Measurements from ENCODE around the gene SOX6. TPM values are rescaled to one million over a fixed set of nuclear protein-coding genes. Genes with fewer than 3 reads are reported as not detected.

SOX6 gene
- polyA plus RNA-seq, 1 of the 3 experiments (the other 2 are of a cell fraction), result 0.03 TPM

DNA sequence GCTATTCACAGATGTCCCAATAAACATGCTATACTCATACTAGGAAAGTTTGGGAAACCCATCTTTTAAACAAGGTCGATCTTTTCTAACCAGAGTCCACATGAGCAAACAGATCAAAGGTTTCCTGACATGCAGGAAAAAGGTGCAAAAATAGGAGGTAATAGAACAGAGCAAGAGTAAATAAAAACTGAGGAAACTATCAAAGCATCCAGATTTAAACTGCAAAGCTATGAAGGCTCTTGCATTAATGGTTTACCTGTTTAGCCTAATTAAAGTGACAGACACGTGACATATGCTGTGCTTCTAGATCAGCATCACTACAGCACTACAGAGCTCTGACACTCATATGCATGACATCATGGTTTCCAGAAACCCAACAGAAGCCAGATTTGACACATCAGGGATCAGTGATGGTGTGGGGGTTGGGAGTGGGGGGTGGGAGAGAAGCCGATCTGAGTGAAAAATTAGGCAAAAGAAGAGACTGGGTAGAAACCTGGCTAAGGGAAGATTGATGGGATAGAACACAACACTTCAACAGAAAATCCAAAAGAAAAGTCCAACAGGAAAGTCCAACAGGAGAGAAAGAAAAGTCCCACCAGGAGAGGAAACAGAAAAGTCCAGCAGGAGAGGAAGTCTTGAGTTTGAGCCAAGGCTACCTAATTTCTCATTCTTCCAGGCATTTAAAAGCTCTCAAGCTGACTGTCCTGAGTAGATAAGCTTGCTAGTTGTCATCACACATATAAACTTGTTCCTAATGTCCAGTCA, 262.3 kb downstream of the SOX6 start:
- no peak overlapping the region for H3K27ac ChIP-seq (ENCODE audit: low read depth in 2 of 2, low read length in 1 of 2)
- ChIA-PET CTCF (no interaction called here), POLR2A (interaction anchor here (0.7 kb wide), 1 partner anchor 224 kb away, joined by 3 read pairs; no protein-coding TSS in a partner anchor)
- no peaks in the 10 kb centered on the region for H3K79me2 ChIP-seq (ENCODE audit: insufficient read depth)
- no peak overlapping the region for H3K4me2 ChIP-seq
- no peak overlapping the region for H3K9ac ChIP-seq
- no peaks in the 10 kb centered on the region for H4K20me1 ChIP-seq (ENCODE audit: insufficient read depth)
- no peak overlapping the region for H2AFZ ChIP-seq (ENCODE audit: low read depth)
- H3K9me2 ChIP-seq, result no peaks in the 10 kb centered on the region
- no peak for DNase-seq
- peaks cover 0 to 2% of the 10 kb centered on the region in 2 experiments; a peak in 2 of 4 replicates for H3K4me1 ChIP-seq (ENCODE audit: control insufficient read depth in 1 of 2, insufficient read depth in 2 of 2, low read depth in 1 of 2, low read length in 1 of 2)
- no peaks in the 10 kb centered on the region for H3K9me3 ChIP-seq
- no peaks in the 10 kb centered on the region for H3K36me3 ChIP-seq (replicated peaks in 1 of 2; ENCODE audit: control insufficient read depth in 1 of 2, insufficient read depth in 2 of 2, low read length in 1 of 2)
- H3K27me3 ChIP-seq (ENCODE audit: insufficient read depth), result no peaks in the 10 kb centered on the region
- H3K4me3 ChIP-seq (ENCODE audit: low read depth in 2 of 2, low read length in 1 of 2), result no peak overlapping the region
- no peaks in the 10 kb centered on the region for H3F3A ChIP-seq (replicated peaks; ENCODE audit: insufficient read depth)
- 49% methylated on average over 3 of the region's 3 CpGs for WGBS (ENCODE audit: low lambda C conversion rate)
- TF ChIP-seq GABPA (IDR thresholded peaks at IDR 0.05; ENCODE audit: low read depth) (no peak), MEF2A (IDR thresholded peaks at IDR 0.05; ENCODE audit: borderline replicate concordance, low read depth) (no peak), RAD21 (IDR thresholded peaks at IDR 0.05; ENCODE audit: low read length) (no peak)

DNA sequence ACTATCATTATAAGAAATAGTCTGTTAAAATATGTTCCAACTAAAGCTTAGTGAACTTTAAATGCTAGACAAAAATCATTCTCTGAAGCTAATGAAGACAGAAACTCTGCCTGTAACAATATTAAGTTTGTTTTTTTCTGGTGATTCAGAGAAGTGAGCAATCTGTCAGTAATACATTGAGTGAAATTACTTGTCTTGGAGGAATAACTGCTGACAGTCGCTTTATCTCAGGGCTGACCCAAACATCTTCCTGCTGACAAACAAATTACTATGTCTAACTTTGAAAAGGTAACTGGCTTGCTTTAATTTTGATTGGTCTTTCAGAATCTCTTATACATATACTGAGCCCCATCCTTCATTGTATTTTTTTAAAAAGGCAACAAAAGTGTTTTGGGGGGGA, 264.5 kb downstream of the SOX6 start:
- Histone ChIP-seq H3K36me3 (replicated peaks in 1 of 2; ENCODE audit: control insufficient read depth in 1 of 2, insufficient read depth in 2 of 2, low read length in 1 of 2) (no peaks in the 10 kb centered on the region), H3K9me3 (no peaks in the 10 kb centered on the region), H3F3A (replicated peaks; ENCODE audit: insufficient read depth) (no peaks in the 10 kb centered on the region), H3K4me2 (no peak overlapping the region), H3K4me3 (ENCODE audit: low read depth in 2 of 2, low read length in 1 of 2) (no peak overlapping the region), H2AFZ (ENCODE audit: low read depth) (no peak overlapping the region), H3K4me1 (ENCODE audit: control insufficient read depth in 1 of 2, insufficient read depth in 2 of 2, low read depth in 1 of 2, low read length in 1 of 2) (no peaks in the 10 kb centered on the region), H3K27me3 (ENCODE audit: insufficient read depth) (no peaks in the 10 kb centered on the region), H3K9me2 (no peaks in the 10 kb centered on the region), H4K20me1 (ENCODE audit: insufficient read depth) (no peaks in the 10 kb centered on the region), H3K79me2 (ENCODE audit: insufficient read depth) (no peaks in the 10 kb centered on the region), H3K9ac (no peak overlapping the region), H3K27ac (ENCODE audit: low read depth in 2 of 2, low read length in 1 of 2) (no peak overlapping the region)
- no peak for DNase-seq
- CTCF ChIA-PET, result no interaction called here
- 52% methylated on average over 1 of the region's 1 CpG for WGBS (ENCODE audit: low lambda C conversion rate)
- POLR2A ChIA-PET, result no interaction called here
- TF ChIP-seq MXI1 (IDR thresholded peaks at IDR 0.05; ENCODE audit: low read depth, low read length), result no peak
- no peak for TF ChIP-seq MEF2A (IDR thresholded peaks at IDR 0.05; ENCODE audit: borderline replicate concordance, low read depth)
- no peak for TF ChIP-seq TCF12 (IDR thresholded peaks at IDR 0.05)
- TF ChIP-seq, protein P1, sequence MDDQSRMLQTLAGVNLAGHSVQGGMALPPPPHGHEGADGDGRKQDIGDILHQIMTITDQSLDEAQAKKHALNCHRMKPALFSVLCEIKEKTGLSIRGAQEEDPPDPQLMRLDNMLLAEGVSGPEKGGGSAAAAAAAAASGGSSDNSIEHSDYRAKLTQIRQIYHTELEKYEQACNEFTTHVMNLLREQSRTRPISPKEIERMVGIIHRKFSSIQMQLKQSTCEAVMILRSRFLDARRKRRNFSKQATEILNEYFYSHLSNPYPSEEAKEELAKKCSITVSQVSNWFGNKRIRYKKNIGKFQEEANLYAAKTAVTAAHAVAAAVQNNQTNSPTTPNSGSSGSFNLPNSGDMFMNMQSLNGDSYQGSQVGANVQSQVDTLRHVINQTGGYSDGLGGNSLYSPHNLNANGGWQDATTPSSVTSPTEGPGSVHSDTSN (IDR thresholded peaks at IDR 0.05), result no peak
- TF ChIP-seq, protein P2, sequence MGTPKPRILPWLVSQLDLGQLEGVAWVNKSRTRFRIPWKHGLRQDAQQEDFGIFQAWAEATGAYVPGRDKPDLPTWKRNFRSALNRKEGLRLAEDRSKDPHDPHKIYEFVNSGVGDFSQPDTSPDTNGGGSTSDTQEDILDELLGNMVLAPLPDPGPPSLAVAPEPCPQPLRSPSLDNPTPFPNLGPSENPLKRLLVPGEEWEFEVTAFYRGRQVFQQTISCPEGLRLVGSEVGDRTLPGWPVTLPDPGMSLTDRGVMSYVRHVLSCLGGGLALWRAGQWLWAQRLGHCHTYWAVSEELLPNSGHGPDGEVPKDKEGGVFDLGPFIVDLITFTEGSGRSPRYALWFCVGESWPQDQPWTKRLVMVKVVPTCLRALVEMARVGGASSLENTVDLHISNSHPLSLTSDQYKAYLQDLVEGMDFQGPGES (IDR thresholded peaks at IDR 0.05; ENCODE audit: low read depth, low read length), result no peak
- no peak for TF ChIP-seq JUND (IDR thresholded peaks at IDR 0.05)
- TF ChIP-seq EP300 (IDR thresholded peaks at IDR 0.05; ENCODE audit: borderline replicate concordance in 1 of 2, low read depth in 1 of 2, low read length in 1 of 2), result no peak
- TF ChIP-seq POLR2AphosphoS5 (IDR thresholded peaks at IDR 0.05; ENCODE audit: low read depth, low read length), result no peak
- TF ChIP-seq SIN3A (IDR thresholded peaks at IDR 0.05; ENCODE audit: borderline replicate concordance, low read depth, low read length), result no peak
- TF ChIP-seq YY1 (IDR thresholded peaks at IDR 0.05; ENCODE audit: low read depth), result no peak
- TF ChIP-seq RAD21 (IDR thresholded peaks at IDR 0.05; ENCODE audit: low read length), result no peak
- TF ChIP-seq NFIC (IDR thresholded peaks at IDR 0.05; ENCODE audit: borderline replicate concordance), result no peak
- TF ChIP-seq, protein P3, sequence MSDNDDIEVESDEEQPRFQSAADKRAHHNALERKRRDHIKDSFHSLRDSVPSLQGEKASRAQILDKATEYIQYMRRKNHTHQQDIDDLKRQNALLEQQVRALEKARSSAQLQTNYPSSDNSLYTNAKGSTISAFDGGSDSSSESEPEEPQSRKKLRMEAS (IDR thresholded peaks at IDR 0.05; ENCODE audit: low read depth), result no peak
- no peak for TF ChIP-seq NRF1 (IDR thresholded peaks at IDR 0.05; ENCODE audit: low read depth, low read length)
- no peak for TF ChIP-seq GABPA (IDR thresholded peaks at IDR 0.05; ENCODE audit: low read depth)
- TF ChIP-seq SMC3 (IDR thresholded peaks at IDR 0.05; ENCODE audit: low read depth, low read length), result no peak
- TF ChIP-seq RCOR1 (IDR thresholded peaks at IDR 0.05; ENCODE audit: low read length), result no peak
- no peak for TF ChIP-seq USF2 (IDR thresholded peaks at IDR 0.05; ENCODE audit: borderline replicate concordance, low read depth, low read length)
- TF ChIP-seq RFX5 (IDR thresholded peaks at IDR 0.05; ENCODE audit: low read length), result no peak

Data from SK-N-SH (cell line).